Measurements from ENCODE around the gene TTI1.

DNA sequence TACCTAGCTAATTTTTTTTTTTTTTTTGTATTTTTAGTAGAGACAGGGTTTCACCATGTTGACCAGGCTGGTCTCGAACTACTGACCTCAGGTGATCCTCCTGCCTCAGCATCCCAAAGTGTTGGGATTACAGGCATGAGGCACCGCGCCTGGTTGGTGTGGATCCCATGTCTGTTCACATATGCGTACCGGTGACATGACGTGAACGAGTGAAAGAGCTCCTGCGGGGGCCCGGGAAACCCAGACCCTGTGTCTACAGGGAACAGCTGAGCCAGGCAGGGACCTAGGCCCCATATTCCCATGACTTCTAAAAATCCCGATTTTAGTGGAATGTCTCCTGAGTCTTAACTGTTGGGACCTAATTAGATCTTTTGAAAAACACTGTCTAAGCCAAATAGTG, 97.2 kb downstream of the TTI1 start:
- TF ChIP-seq TAF1 (IDR thresholded peaks at IDR 0.05; ENCODE audit: low read depth, low read length) (no peak), POLR2A (IDR thresholded peaks at IDR 0.05; ENCODE audit: low read depth, low read length) (no peak), POLR2AphosphoS5 (IDR thresholded peaks at IDR 0.05; ENCODE audit: low read depth, low read length) (no peak), SPI1 (IDR thresholded peaks at IDR 0.05; ENCODE audit: low read depth, low read length) (no peak), POU2F2 (IDR thresholded peaks at IDR 0.05; ENCODE audit: low read depth, low read length) (no peak)
